GM03348 (cell line): ENCODE results near the gene ELAPOR2.
"Not testable (repeated sequence)": the region's sequence is repeated elsewhere in the genome, so short reads cannot be mapped to it uniquely, and the experiment has no call there.

Source experiments
- DNase-seq: peaks from one replicate; pipeline ENCODE4 v3.0.0; 2012; ENCODE audit warnings: low spot score

ELAPOR2 gene

GRCh38 chr7:87059525-87060287, at the start of gene ELAPOR2:
Gene ELAPOR2 (minus strand): TSS chr7:87059654. CDS start chr7:87059513, 141 bp downstream.
- peak; percentile 89 for DNase-seq

GRCh38 chr7:87107949-87108776, 48.7 kb upstream of the ELAPOR2 start:
- DNase-seq, result no peak

- DNase-seq, result no peak
Observed at GRCh38 chr7:87106974-87107612, 47.6 kb upstream of the ELAPOR2 start.

- DNase-seq, result no peak
Observed at GRCh38 chr7:87105401-87105800, 45.9 kb upstream of the ELAPOR2 start.

- DNase-seq, result no peak
Observed at GRCh38 chr7:87100326-87100725, 40.9 kb upstream of the ELAPOR2 start.

GRCh38 chr7:87097375-87097774, 37.9 kb upstream of the ELAPOR2 start:
- not testable (repeated sequence) for DNase-seq

GRCh38 chr7:87094322-87094721, 34.9 kb upstream of the ELAPOR2 start:
- DNase-seq, result no peak

GRCh38 chr7:87092568-87093091, 33.2 kb upstream of the ELAPOR2 start:
- DNase-seq, result no peak

GRCh38 chr7:87091487-87092066, 32.1 kb upstream of the ELAPOR2 start:
- DNase-seq, result no peak

GRCh38 chr7:87083865-87084519, 24.5 kb upstream of the ELAPOR2 start:
- DNase-seq, result no peak

GRCh38 chr7:87082675-87083074, 23.2 kb upstream of the ELAPOR2 start:
- no peak for DNase-seq

- no peak for DNase-seq
Observed at GRCh38 chr7:87075671-87076404, 16.4 kb upstream of the ELAPOR2 start.

- DNase-seq, result no peak
Observed at GRCh38 chr7:87067788-87068187, 8.3 kb upstream of the ELAPOR2 start.

GRCh38 chr7:87060288-87060537, 759 bp upstream of the ELAPOR2 start:
- DNase-seq, result no peak

- peak; percentile 21 for DNase-seq
Observed at GRCh38 chr7:87058744-87059524, 520 bp downstream of the ELAPOR2 start.

- no peak for DNase-seq
Observed at GRCh38 chr7:87057210-87057609, 2.2 kb downstream of the ELAPOR2 start.

GRCh38 chr7:87056346-87056745, 3.1 kb downstream of the ELAPOR2 start:
- no peak for DNase-seq

GRCh38 chr7:87048839-87049238, 10.6 kb downstream of the ELAPOR2 start:
- no peak for DNase-seq

GRCh38 chr7:87046456-87046855, 13.0 kb downstream of the ELAPOR2 start:
- DNase-seq, result no peak

GRCh38 chr7:87044713-87045112, 14.7 kb downstream of the ELAPOR2 start:
- not testable (repeated sequence) for DNase-seq
